HPDE6-E6E7 (cell line): ENCODE measurements around the gene AUTS2.

ENCODE experiments used
- DNase-seq: peaks from one replicate; pipeline ENCODE4 v3.0.0; 2011; ENCODE audit warnings: missing footprints; ENCODE audit errors: extremely low spot score

The AUTS2 gene

DNA sequence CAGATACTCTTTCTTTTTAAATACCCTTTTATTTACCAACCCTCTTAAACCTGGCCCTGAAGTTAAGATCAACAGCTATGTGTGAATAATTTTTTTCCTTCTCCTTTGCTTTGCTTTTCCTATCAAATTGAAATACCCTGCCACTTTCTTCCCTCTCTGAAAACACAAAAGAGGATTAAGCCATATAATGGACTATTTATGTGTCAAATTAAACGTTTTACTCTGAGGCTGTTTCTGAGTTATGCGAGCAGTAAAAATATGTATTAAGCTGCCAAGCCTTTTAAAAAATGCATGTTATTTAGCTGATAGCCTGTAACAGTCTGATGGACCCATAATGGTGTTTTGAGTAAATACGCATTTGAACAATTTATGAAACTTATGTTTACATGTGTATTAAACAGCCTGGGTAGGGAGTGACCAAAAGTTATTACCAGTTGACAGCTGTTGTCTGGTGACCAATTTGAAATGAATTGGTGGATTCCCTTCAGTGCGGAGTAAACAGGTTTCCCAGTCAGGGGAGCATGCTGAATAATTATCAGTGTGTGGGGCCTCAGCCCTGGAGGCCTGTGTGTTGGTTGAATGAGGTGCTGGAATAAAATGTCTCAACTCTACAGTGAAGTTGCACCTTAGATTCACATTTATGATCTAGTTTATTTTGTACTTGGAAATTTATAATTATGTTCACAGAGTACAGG, 89.6 kb downstream of the AUTS2 start:
- DNase-seq, result no peak

DNA sequence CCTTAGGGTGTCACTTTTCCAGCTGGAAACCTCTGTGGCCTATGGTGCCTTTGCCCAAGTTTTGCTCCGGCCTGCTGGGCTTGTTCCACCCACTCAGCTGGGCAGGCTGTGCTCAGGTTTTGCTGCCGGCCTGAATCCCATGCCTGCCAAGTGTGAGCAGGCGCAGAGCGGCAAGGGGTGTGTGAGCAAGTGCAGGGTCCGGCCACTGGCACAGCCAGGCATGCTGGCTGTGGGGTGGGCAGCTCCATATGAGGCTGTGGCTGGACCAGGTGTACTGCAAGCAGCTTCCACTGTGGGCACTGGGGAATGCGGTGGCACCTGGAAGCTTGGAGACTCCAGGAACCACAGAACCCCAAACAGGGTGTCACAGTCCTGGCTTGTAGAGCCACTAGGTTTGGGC, 92.1 kb downstream of the AUTS2 start:
- no peak for DNase-seq

DNA sequence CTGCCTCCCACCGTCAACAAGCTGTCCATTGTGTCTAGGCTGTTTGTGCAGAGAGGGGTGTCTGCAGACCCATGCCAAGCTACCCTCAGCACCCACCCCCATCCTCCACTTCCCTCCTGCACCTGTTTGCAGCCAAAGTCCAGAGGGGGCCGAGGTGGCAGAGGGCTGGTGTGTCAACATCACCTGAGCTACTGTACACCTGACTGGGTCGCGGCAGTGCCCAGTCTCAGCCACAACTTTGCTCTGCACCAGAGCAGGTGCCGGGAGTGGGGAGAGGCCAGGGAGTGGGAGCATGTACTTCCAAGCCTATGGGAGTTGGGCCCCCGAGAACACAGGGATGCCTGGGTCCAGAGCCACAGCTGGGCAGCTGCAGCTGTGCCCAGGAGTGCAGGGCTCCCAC, 93.1 kb downstream of the AUTS2 start:
- DNase-seq, result no peak

DNA sequence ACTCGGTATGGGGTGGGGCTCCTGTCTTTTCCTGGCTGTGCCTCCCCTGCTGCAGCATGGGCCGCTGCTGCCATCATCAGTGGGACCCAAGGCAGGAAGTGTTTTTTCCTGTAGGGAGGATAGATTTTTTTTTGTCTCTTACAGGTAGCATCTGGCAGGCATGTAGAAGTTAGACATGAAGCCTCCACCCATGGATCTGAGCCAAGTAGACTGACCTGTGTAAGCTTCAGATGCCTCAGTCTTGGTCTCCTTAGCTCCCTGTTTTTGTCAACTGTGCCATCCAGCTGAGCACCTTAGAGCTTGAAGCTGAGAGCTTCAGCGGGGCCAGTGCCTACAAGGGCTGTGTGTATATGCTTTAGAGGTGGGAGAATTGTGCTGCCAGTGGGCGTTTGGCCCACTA, 93.5 kb downstream of the AUTS2 start:
- no peak for DNase-seq

DNA sequence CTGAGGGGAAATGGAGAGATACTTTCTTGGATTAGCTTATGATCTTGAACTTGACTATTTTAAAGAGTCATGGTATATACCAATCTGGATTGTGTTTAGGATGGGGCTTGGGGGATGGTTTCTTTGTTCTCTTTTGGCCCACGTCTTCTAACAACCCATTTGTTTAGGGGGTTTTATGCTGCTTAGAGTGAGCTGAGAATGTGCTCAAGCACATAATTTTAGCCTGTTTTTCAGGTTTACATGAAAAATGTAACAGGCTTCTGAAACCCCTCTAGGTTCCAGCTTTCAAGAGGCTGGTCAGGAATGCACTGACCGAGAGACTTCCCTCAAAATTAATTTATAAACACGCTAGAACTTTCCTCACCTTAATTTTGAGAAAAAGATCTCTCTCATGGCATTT, 94.3 kb downstream of the AUTS2 start:
- DNase-seq, result no peak

DNA sequence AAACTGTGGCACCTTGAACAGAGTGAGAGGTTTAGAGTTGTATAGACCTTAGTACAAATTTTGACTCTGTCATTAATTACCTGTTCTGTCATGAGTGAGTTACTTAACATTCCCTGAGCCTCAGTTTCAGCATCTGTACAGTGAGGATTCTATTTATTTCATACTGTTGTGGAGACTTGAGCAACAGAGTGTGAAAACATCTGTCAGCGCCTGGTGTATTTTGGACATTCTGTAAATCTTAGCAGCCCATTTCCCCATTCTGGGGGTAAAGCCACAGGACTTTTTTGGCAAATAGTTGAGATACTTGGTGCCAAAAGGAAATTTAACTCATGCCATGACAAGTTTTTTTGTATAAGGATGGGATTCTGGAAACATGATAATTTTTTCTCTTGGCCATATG, 94.8 kb downstream of the AUTS2 start:
- DNase-seq, result no peak

DNA sequence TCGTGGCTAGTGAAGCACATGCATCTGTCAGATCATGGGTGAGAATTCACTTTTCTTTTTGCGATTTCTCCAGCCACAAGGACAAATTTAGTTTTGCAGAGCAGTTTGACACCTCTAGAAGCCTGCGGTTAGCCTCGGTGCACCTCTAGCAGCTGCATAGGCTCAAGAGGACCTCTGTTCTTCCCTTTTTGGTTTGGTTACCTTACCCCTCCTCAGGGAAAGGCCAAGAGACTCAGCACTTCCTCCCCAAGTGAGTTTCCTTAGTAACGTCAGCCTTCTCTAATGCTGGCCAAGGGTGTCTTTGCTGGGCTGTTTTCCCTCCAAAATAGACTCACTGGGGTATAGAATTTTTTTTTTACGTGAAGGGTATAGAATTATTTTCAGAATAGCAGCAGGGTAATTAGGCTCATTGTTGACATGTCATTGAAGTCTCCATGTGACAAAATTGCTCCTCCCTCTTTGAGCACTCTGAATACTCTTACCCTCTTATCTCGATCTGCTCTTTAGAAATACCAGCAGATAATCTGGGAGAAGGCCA, 97.8 kb downstream of the AUTS2 start:
- no peak for DNase-seq

DNA sequence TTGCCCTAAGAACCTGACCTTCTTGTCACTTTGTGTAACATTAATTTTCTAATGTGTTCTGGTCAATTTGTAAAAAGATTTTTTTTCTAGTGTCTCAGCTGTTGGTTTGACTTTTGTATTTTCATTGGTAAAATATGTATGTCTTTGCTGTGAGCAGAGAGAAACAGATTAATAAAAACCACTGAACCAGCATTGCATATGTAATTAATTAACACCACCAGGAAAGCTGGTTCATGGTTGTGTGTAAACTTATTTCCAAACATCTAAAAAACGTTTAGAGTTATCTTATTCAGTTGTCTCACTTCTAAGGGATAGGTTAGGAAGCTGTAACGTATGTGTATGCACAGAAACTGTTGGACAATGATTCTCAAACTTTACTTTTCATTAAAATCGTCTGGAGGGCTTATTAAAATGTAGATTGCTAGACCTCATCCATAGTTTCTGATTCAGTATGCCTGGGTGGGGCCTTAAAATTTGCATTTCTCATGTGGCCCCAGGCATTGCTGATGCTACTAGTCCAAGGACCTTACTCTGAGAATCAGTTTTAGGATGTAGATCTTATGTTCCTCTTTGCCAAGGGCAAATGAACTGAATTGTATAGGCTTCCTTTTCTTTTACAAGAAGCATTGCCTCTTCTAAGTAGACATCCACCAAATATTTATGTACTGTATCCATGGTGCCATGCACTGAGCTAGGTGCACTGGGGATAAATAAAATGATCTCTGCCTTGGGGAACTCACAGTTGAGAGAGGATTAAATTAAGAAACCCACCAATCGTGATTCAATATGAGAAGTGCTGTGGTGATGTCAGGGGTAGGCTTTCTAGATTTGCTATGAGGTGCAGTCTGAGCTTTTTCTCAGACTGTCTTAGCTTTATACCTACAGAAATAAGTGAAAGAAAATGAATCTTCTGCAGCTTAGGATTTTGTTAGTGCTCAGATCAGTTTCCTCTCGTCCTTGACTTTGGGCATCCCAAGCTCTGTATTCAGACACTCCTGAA, 98.7 kb downstream of the AUTS2 start:
- no peak for DNase-seq

DNA sequence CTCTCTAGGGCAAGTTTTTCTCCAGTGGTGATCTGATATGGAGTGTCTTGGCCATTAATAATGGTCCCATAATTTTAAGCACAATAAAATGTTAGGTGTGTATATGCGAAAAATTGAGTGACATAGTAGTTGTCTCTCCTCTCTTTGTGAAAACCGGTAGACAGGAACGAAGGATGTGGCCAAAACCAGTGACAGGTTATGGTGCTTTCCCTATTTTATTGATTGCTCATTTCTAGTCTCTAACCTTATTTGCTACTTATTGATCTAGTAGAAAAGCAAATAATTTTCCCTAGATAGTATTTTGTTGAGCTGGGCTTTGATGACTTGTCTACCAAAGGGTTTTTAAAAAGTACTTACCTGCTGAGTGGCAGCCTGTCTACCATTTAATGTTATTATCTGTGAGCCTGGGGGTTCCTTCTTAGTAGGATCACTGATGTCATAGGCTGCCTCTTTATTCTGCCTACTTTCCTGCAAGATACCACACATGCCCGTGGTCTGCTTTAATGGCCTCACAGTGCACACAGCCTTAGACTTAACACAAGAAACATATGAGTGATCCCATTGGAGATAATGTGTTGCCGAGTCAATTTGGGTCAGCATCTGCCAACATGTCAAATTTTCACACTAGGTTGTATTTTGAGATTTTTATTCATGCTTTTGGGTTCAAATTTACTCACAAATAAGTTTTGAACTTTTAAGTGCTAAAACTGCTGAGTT, 100.0 kb downstream of the AUTS2 start:
- no peak for DNase-seq

DNA sequence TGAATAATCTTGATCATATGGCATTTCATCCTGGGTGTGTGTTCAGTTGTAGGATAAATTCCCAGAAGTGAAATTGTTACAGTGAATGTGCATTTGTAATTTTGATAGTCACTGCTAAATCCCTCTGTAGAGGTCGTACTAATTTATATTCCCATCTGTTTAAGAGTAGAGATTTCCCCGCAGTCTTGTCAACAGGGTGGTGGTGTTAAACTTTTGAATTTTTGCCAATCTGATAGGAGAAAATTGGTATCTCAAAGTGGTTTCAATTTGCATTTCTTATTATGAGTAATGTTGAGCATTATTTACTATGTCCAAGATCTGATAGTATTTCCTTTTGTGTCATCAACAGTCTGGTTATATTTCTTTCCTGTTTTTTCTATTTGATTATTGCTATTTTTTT, 101.7 kb downstream of the AUTS2 start:
- no peak for DNase-seq

DNA sequence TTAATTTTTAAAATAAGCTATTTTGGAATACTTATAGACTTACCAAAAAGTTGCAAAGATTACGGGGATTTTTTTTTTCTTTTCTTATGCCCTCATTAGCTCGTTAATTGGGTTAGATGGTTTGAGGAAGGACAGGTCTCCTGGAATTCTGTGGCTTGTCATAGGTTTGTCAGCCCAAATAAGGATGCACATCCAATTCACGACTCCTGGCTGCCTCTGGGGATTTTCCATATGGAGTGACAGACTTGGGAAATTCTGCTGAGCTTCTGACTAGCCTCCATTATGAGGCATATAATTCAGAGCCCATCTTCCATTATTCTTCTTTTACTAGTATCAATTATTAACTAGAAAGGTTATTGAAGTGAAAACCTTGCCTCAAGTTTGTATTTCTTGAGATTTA, 102.1 kb downstream of the AUTS2 start:
- no peak for DNase-seq

DNA sequence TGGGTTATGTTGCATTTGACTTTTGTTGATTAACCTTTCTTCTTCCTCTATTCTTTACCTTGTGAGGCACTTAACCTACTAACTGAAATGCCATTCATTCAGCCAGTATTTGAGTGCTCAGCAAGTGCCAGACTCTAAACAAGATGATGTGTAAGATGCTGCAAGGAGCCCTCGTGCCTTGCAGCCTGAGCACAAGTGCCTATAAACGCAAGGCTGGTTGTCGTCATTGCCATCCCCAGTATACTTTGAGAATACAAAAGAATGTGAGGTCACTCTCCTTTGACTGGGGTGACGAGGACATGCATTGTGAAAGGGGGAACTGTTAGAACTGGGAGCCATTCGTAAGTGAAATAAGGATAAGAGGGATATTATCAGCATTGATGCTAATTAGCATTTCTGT, 103.0 kb downstream of the AUTS2 start:
- no peak for DNase-seq

DNA sequence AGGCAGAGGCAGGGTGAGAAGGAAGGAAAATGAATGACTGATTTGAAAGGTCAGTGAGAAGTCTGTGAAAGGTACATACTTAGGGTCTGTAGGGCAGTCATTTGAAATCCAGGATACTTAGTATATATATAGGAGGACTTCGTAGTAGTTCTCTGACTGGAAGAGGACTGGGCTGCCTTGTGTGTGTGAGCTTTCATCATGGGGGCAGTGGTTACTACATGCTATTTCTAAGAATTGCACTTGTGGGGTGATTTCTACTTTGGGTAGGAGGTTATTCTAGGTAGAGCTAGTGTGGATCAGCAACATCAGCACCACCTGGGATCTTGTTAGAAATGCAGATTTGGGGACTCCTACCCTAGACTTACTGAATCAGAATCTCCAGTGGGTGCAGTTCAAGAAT, 104.1 kb downstream of the AUTS2 start:
- DNase-seq, result no peak

DNA sequence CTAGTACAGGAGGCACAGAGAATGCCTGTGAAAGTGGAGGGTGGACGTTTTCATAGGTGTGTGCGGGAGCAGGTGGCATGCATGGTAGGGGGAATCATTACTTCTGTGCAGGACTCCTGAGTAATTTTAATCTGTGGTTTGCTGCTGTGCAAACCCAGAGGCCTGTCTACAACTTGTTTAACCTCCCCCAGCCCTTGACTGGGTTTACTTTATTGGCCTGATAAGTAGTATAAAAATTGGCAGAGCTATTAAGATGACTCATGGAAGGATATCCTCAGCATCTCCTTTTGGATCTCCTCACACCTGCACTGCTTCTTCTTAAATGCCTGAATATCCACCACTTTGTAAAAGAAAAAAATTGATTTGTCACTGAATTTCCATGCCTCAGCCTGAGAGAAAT, 104.8 kb downstream of the AUTS2 start:
- DNase-seq, result no peak

DNA sequence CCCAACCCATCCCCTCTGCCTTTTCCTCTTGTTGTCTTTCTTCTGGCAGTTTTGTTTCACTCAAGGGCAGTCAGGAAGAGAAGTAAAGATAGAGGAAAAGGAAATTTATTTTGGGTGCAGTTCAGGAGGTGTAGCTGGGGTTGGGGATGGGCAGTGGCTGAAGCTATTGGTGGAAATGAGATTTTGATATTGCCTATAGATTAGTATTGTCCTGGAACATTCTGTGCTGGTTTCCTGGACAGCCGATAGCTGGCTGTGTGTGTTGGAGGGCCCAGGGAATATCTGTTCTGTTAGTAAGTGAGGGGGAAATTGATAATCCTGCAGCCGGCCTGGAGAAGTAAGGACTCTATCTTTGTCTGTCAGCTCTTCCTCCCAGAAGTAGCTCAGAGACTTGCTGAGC, 107.8 kb downstream of the AUTS2 start:
- no peak for DNase-seq

DNA sequence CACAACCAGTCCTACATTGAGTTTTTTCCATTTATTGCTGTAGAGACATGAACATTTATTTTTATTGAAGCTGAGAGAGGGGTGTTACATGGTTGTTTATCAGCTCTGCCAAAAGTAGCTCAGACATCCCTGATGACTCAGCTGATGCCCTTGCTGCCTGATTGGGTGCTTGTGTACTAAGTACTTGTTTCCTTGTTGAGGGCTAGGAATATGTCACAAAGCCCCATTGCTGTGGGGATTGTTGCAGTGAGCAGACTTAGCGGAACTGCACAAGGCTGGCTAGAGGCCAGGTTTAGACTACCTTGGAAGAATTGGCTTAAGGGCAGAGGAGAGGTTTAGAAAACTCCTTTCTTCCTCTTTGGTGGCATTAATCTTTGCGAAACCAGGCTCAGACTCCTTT, 110.6 kb downstream of the AUTS2 start:
- no peak for DNase-seq

DNA sequence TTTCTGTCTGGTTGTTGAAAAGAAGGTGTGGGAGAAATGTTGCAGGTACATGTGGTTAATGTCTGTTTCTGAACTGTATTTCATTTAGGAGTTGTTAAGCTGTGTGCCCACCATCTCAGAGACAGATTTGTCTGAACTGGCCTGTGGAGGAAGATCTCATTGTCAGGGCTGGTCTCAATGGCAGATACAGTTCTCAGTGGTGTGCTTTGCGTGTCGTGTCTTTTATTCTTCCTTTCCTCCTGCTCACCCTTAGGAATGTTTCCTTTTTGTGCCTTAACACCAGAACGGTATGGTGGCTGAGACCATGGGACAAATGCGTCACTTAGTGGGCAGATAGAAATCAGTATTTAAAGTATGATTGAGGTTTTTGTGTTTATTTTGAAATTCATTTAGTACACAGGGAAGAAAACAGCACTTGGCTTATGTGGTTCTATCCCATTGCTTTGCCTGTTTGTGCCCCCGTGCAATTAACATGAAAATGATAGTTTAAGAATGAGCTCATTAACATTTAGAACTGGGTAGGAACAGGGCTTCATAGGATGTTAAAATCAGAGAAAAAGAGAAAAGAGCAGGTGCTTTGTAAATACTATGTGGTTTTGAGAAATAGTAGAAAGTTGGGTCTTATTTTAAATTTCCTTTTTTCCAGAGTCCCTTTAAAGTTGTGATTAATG, 112.6 kb downstream of the AUTS2 start:
- DNase-seq, result no peak

DNA sequence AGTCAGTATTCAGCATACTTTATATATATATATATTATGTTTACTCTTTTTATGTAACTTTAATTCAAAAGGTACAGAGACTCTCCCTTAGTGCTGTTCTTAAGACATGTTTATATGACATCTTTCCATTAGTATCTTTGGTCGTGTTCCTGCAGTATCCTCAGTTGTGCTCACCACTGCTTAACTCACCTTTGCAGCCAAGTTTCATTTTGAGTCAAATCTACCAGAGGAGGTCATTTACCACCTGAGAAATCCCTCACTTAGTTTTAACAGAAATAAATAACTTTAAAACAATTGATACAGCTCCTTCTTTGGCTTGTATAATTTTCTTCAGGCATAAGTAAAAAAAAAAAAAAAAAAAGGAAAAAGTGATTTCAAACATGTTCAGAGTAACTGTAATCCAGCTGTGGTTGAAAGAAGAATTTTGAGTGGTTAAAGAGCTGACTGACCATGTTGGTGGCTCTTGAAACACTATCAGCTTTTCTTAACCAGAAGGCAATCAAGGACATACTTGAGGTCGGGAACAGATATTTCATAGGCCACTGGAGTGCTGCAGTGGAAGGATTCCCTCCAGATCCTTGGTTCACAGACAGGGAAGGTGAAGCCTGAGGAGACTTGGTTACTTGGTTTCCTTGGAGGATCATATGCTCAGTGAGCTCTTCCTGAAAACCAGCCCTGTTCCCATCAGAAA, 116.8 kb downstream of the AUTS2 start:
- DNase-seq, result no peak

DNA sequence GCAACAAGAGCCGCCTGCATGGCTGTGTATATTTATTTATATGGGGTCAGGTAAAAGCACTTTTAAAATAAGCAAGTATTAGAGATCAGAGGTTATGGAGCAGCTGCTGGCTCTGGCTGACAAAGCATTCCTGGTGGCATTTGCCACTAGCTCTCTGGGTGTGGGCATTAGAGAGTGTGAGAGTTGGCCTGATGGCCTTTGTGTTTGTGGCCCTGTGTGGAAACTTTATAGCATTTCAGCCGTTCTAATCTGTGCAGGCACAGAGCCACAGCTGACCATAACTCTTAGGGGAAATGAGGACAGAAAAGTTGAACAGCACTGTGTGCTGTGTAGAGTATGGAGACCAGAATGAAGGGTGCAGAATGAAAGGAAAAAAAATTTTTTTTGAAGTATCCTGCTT, 118.9 kb downstream of the AUTS2 start:
- no peak for DNase-seq

DNA sequence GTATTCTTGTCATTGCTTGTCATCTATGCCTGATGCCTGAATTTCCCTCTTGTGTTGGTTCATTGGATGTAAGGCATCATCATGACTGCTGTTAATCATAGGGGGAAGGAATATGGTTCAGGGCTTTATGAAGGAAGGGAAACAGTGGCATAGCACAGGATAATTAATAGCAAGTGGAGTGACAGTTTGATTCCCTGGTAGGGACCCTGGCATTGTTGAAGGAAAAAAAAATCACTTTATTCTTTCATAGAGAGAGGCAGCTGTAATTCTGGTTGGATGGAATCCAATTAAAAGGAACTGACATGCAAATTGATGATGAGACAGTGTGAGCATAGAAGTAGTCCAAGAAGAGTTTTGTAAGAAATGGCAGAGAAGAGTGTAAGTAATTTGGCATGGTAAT, 121.4 kb downstream of the AUTS2 start:
- no peak for DNase-seq

DNA sequence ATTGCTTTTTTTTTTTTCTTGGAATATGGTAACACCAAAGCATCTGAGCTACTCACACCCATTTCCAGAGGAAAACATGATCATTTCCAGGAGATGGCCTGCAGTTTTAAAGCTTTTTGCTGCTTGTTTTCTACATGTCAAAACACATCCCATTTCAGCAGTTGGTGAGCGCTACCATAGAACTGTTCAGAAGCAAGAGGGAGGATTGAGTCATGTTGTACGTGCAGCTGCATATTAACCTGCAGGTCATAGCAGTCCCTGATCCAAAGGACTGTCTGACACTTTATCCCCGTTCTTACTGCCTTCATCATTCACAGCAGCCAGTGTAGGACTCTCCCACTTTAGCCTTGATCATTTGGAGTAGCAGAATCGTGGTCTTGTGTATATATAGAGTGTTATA, 124.6 kb downstream of the AUTS2 start:
- DNase-seq, result no peak
